H1 (cell line): ENCODE measurements around the gene TMEM97. TPM values are rescaled to one million over a fixed set of nuclear protein-coding genes. Genes with fewer than 3 reads are reported as not detected.

ENCODE experiments used
- CTBP2 ChIP-seq: IDR thresholded peaks from 2 replicates; pipeline ENCODE4 v1.7.0; 2011; ENCODE audit warnings: borderline replicate concordance, mild to moderate bottlenecking, moderate library complexity, mixed read lengths, low read length; ENCODE audit not compliant: insufficient read depth, insufficient read length
- GTF2F1 ChIP-seq: IDR thresholded peaks from 2 replicates; pipeline ENCODE4 v1.6.1; 2012; ENCODE audit warnings: low read depth, low read length, improper control_type of control experiment, borderline replicate concordance
- RAD21 ChIP-seq, 2 experiments: IDR thresholded peaks in 1 of 2; conservative IDR thresholded peaks in 1 of 2; 2 replicates each; pipeline ENCODE4 v1.6.1; 2011; ENCODE audit warnings: low read depth in 2 of 2, low read length in 2 of 2, improper control_type of control experiment in 1 of 2, inconsistent platforms in 1 of 2, mild to moderate bottlenecking in 1 of 2, moderate library complexity in 1 of 2
- polyA plus RNA-seq, 7 experiments: library from polyadenylated mRNA; depleted of rRNA in 3 of 7; stranded (reverse) in 5 of 7; unstranded in 2 of 7; fragments of >200 nt in 5 of 7; fragments of 200-250 nt in 2 of 7; gene quantifications; 1 replicate in 5 of 7; 2 replicates in 1 of 7; 4 replicates in 1 of 7; pipeline versions ENCODE4 v1.2.1 to v1.2.3, GENCODE V29; 2011 to 2013; ENCODE audit warnings: missing spikeins in 2 of 7, mixed read lengths in 2 of 7
- total RNA-seq: library from RNA; stranded (reverse); fragmentation: NEBNext Ultra II Directional; extraction: Animal tissue kit (Norgen Biotek cat#: 25700); gene quantifications from 2 replicates; pipeline ENCODE4 v1.2.1, GENCODE V29; 2021

The TMEM97 gene
- total and polyA plus RNA-seq, 2 of the 8 experiments (the other 6 are each of a cell fraction or from before 2014, with no cell fraction given), result 126 to 130 TPM

DNA sequence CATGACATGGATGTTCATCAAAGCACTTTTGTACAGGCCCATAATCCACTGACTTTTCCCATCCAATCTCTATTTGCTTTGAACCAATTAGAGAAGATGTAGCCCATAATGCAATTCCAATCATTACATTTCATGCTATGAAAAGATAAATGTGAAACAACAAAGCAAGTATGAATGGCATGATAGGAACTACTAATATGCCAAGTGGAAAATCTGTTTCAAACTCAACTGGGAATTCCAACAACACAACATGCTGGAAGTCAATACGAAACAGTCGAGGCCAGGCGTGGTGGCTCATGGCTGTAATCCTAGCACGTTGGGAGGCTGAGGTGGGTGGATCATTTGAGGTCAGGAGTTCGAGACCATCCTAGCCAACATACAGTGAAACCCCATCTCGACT is 39.6 kb upstream of the TMEM97 start (continued):
- no peak for TF ChIP-seq RAD21 (IDR thresholded peaks at IDR 0.05 in 1 of 2, conservative IDR thresholded peaks at IDR 0.05 in 1 of 2; ENCODE audit: low read depth in 2 of 2, low read length in 2 of 2)
- no peak for TF ChIP-seq GTF2F1
- TF ChIP-seq CTBP2, result no peak
- TF ChIP-seq, all 59 proteins: peak for 0
